CD4-positive, alpha-beta T cell (primary cell): ENCODE measurements around the gene HTR2C. TPM values are rescaled to one million over a fixed set of nuclear protein-coding genes. Genes with fewer than 3 reads are reported as not detected.

Experiments used
- ATAC-seq: fragments of 200-7000 bp; cut with Tn5 transposase; one replicate; pipeline ENCODE4 v1.10.0; 2022; ENCODE audit warnings: mild to moderate bottlenecking; ENCODE audit not compliant: poor library complexity
- CTCF ChIA-PET: fragments of 350-600 bp; sonication (Branson Sonifier 250); formaldehyde crosslinking; loops from one replicate; lab custom pipeline; 2021; ENCODE audit warnings: antibody characterized with exemption, inconsistent platforms; lab: Charles Lee
- POLR2A ChIA-PET: fragments of 350-600 bp; sonication (Branson Sonifier 250); formaldehyde crosslinking; loops from one replicate; lab custom pipeline; 2021; ENCODE audit warnings: antibody characterized with exemption, inconsistent platforms; lab: Charles Lee
- DNase-seq, 14 experiments: peaks; one replicate each; pipeline ENCODE4 v3.0.0-alpha.2; 2013 to 2020; ENCODE audit warnings: mixed read lengths in 2 of 14
- H3K27ac ChIP-seq, 2 donors: one replicate each; pipeline versions ENCODE4 v1.5.1 to v1.7.0; 2013; ENCODE audit warnings: low read length in 2 of 2, low read depth in 1 of 2, mild to moderate bottlenecking in 1 of 2
- H3K27me3 ChIP-seq, 2 experiments: 1 replicate in 1 of 2; 2 replicates in 1 of 2; pipeline versions ENCODE4 v1.6.1 to v1.7.0; 2013; ENCODE audit warnings: low read length in 2 of 2, control low read depth in 1 of 2, mild to moderate bottlenecking in 1 of 2, moderate library complexity in 1 of 2; ENCODE audit not compliant: insufficient read depth in 2 of 2, control insufficient read depth in 1 of 2
- H3K36me3 ChIP-seq: one replicate; pipeline ENCODE4 v1.6.1; 2013; ENCODE audit warnings: low read length, control low read depth; ENCODE audit not compliant: insufficient read depth
- H3K4me1 ChIP-seq: one replicate; pipeline ENCODE4 v1.6.1; 2013; ENCODE audit warnings: low read length, control low read depth; ENCODE audit not compliant: insufficient read depth
- H3K4me3 ChIP-seq: one replicate; pipeline ENCODE4 v1.5.1; 2013; ENCODE audit warnings: mild to moderate bottlenecking, low read length, moderate library complexity
- H3K9me3 ChIP-seq, 2 experiments: 1 replicate in 1 of 2; 2 replicates in 1 of 2; pipeline versions ENCODE4 v1.6.1 to v1.7.0; 2013; ENCODE audit warnings: low read length in 2 of 2, mild to moderate bottlenecking in 2 of 2, control low read depth in 1 of 2, moderate library complexity in 1 of 2; ENCODE audit not compliant: control insufficient read depth in 1 of 2, insufficient read depth in 1 of 2
- H3K27ac Mint-ChIP-seq: one replicate; pipeline ENCODE4 v1.8.0; 2020; ENCODE audit warnings: mixed read lengths
- H3K27me3 Mint-ChIP-seq: one replicate; pipeline ENCODE4 v1.8.0; 2021; ENCODE audit warnings: mixed read lengths
- H3K36me3 Mint-ChIP-seq: one replicate; pipeline ENCODE4 v1.8.0; 2021; ENCODE audit warnings: low read depth, mixed read lengths
- H3K4me1 Mint-ChIP-seq: one replicate; pipeline ENCODE4 v1.8.0; 2021; ENCODE audit warnings: low read depth, mixed read lengths
- H3K4me3 Mint-ChIP-seq: one replicate; pipeline ENCODE4 v1.8.0; 2020; ENCODE audit warnings: mild to moderate bottlenecking, mixed read lengths
- H3K9me3 Mint-ChIP-seq: one replicate; pipeline ENCODE4 v1.8.0; 2020; ENCODE audit warnings: mixed read lengths
- intact Hi-C, 2 experiments: fragments of 100-400 bp; cut with DNase I in 1 of 2; cut with micrococcal nuclease in 1 of 2; formaldehyde crosslinking; loops; one replicate each; pipeline versions ENCODE4 v1.15.1 to v1.9.0; 2023 to 2025; cut with DNase I, micrococcal nuclease
- polyA plus RNA-seq, 2 donors: library from polyadenylated mRNA; unstranded; fragments of 120-200 nt; gene quantifications; one replicate each; pipeline ENCODE4 v1.2.1, GENCODE V29; 2013
- total RNA-seq, 174 experiments: library from RNA in 2 of 174; stranded (reverse) in 2 of 174; gene quantifications; one replicate each; pipeline ENCODE4 v1.2.3 and lab custom pipeline; 2021 to 2026
- TF ChIP-seq, protein P1 (sequence below): fragments of 200-600 bp; IDR thresholded peaks from one replicate; pipeline ENCODE4 v1.8.0; 2022; ENCODE audit warnings: antibody characterized with exemption, mild to moderate bottlenecking

The HTR2C gene
- total RNA-seq, result not detected
- not detected for polyA plus RNA-seq (2013, experiment 1 of 2)
- polyA plus RNA-seq (2013, experiment 2 of 2), result not detected
- total RNA-seq (lab: John Stamatoyannopoulos, UW), result 0 to 0.08 (median 0) reads per million in 172 experiments

DNA sequence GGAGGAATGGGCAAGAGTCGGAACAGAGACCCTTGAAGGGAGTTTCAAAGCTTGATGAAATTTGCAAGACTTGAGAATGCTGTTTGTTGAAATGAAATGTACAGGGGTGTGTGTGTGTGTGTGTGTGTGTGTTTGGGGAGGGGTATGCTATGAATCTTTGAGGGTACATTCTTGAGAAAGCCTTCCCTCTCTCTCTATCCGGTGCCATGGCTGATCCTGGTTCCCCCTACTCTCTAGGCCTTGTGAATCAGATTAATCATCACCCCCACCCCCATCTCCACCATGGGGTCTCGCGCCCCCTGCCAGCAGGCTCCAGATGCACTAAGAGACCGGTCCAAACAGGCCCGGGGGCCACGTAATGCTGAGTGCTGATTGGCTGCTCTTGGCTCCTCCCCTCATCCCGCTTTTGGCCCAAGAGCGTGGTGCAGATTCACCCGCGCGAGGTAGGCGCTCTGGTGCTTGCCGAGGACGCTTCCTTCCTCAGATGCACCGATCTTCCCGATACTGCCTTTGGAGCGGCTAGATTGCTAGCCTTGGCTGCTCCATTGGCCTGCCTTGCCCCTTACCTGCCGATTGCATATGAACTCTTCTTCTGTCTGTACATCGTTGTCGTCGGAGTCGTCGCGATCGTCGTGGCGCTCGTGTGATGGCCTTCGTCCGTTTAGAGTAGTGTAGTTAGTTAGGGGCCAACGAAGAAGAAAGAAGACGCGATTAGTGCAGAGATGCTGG, at the start of gene HTR2C:
TSS of gene HTR2C (plus strand) at position 441 of the 729 bp plus-strand sequence. CDS start 142,851 bp downstream, outside the sequence.
- H3K9me3 ChIP-seq, result peaks cover 0 to 24% of the 10 kb centered on the region in 2 experiments
- ChIA-PET CTCF (no interaction called here), POLR2A (no interaction called here)
- TF ChIP-seq, protein P1, sequence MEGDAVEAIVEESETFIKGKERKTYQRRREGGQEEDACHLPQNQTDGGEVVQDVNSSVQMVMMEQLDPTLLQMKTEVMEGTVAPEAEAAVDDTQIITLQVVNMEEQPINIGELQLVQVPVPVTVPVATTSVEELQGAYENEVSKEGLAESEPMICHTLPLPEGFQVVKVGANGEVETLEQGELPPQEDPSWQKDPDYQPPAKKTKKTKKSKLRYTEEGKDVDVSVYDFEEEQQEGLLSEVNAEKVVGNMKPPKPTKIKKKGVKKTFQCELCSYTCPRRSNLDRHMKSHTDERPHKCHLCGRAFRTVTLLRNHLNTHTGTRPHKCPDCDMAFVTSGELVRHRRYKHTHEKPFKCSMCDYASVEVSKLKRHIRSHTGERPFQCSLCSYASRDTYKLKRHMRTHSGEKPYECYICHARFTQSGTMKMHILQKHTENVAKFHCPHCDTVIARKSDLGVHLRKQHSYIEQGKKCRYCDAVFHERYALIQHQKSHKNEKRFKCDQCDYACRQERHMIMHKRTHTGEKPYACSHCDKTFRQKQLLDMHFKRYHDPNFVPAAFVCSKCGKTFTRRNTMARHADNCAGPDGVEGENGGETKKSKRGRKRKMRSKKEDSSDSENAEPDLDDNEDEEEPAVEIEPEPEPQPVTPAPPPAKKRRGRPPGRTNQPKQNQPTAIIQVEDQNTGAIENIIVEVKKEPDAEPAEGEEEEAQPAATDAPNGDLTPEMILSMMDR, result no peak
- no peak within 1 kb of the TSS for H3K27ac Mint-ChIP-seq
- H3K4me1 Mint-ChIP-seq, result no peaks in the 10 kb centered on the region
- H3K9me3 Mint-ChIP-seq, result no peaks in the 10 kb centered on the region
- DNase-seq (no peak), ATAC-seq (no peak)
- H3K4me3 Mint-ChIP-seq, result no peak within 1 kb of the TSS
- intact Hi-C loops, result no loop called here
- no peaks in the 10 kb centered on the region for H3K36me3 Mint-ChIP-seq
- H3K36me3 ChIP-seq, result no peaks in the 10 kb centered on the region
- peaks cover 11% of the 10 kb centered on the region for H3K27me3 Mint-ChIP-seq
- no peak within 1 kb of the TSS for H3K4me3 ChIP-seq
- H3K27me3 ChIP-seq, result peaks cover 11 to 19% of the 10 kb centered on the region in 2 experiments
- no peak within 1 kb of the TSS for H3K27ac ChIP-seq
- H3K4me1 ChIP-seq, result no peaks in the 10 kb centered on the region

DNA sequence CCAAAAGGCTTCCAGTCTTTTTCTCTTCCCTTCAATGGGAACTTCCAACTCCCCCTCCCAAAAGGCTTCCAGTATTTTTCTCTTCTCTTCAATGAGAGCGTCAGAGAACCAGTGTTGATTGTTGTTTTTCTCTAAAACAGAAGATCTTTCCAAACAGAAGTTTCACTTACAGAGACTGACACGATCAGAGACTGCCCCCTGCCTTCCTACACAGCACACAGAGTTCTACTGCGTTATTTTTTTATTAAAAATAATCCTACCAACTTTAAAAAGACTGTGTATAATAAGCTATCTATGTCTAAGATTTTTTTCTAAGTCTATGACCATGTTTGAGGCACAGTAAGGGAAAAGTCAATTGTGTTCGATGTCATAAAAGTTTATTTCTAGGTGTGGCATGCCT, 3.5 kb upstream of the HTR2C start:
- H3K4me1 Mint-ChIP-seq, result no peaks in the 10 kb centered on the region
- CTCF ChIA-PET, result no interaction called here
- H3K9me3 ChIP-seq, result peaks cover 0 to 24% of the 10 kb centered on the region in 2 experiments
- H3K4me3 Mint-ChIP-seq, result no peak overlapping the region
- H3K36me3 Mint-ChIP-seq, result no peaks in the 10 kb centered on the region
- DNase-seq (no peak), ATAC-seq (no peak)
- H3K36me3 ChIP-seq, result no peaks in the 10 kb centered on the region
- H3K27ac ChIP-seq, result no peak overlapping the region
- H3K27me3 Mint-ChIP-seq, result peaks cover 11% of the 10 kb centered on the region
- TF ChIP-seq, protein P1, result no peak
- H3K4me3 ChIP-seq, result no peak overlapping the region
- no peaks in the 10 kb centered on the region for H3K4me1 ChIP-seq
- POLR2A ChIA-PET, result no interaction called here
- H3K9me3 Mint-ChIP-seq, result no peaks in the 10 kb centered on the region
- H3K27ac Mint-ChIP-seq, result no peak overlapping the region
- intact Hi-C loops, result no loop called here
- H3K27me3 ChIP-seq, result peaks cover 11 to 16% of the 10 kb centered on the region in 2 experiments

- no peak for DNase-seq
- H3K36me3 ChIP-seq, result no peaks in the 10 kb centered on the region
- peaks cover 11% of the 10 kb centered on the region for H3K27me3 Mint-ChIP-seq
- no peak overlapping the region for H3K27ac ChIP-seq
- no peaks in the 10 kb centered on the region for H3K9me3 Mint-ChIP-seq
- no peak overlapping the region for H3K4me3 Mint-ChIP-seq
- CTCF ChIA-PET, result no interaction called here
- H3K4me1 ChIP-seq, result no peaks in the 10 kb centered on the region
- H3K9me3 ChIP-seq, result peaks cover 0 to 24% of the 10 kb centered on the region in 2 experiments
- H3K4me1 Mint-ChIP-seq, result no peaks in the 10 kb centered on the region
- no peaks in the 10 kb centered on the region for H3K36me3 Mint-ChIP-seq
- POLR2A ChIA-PET, result no interaction called here
- intact Hi-C loops, result no loop called here
- H3K4me3 ChIP-seq, result no peak overlapping the region
- no peak for ATAC-seq
- peaks cover 11 to 19% of the 10 kb centered on the region in 2 experiments for H3K27me3 ChIP-seq
- H3K27ac Mint-ChIP-seq, result no peak overlapping the region
- TF ChIP-seq, protein P1, result no peak
Measured at GRCh38 chrX:114581528-114582263, 2.2 kb upstream of the HTR2C start.
